ENCODE results near the gene VSTM1. TPM values are rescaled to one million over a fixed set of nuclear protein-coding genes. Genes with fewer than 3 reads are reported as not detected.

Gene VSTM1
- total and polyA plus RNA-seq, 2 of the 4 experiments (the other 2 are of a cell fraction): not detected

GRCh38 chr19:54001496-54001895 lies 62.2 kb downstream of the VSTM1 start:
- Histone ChIP-seq H3K14ac (replicated peaks; ENCODE audit: low read depth, low read length) (no peak overlapping the region), H2BK120ac (ENCODE audit: low read depth, low read length) (no peak overlapping the region), H2BK15ac (ENCODE audit: low read depth, low read length) (no peak overlapping the region), H3K9me1 (ENCODE audit: insufficient read depth, low read length) (no peaks in the 10 kb centered on the region), H3K4me2 (ENCODE audit: low read depth, low read length) (no peak overlapping the region), H3K79me1 (ENCODE audit: low read depth in 1 of 2, low read length in 2 of 2) (no peaks in the 10 kb centered on the region), H2AFZ (replicated peaks; ENCODE audit: low read length, poor library complexity) (no peak overlapping the region), H3K4me1 (ENCODE audit: control insufficient read depth, insufficient read depth, low read length) (no peaks in the 10 kb centered on the region), H2BK5ac (ENCODE audit: low read depth, low read length, poor library complexity, severe bottlenecking) (no peak overlapping the region), H3K4me3 (ENCODE audit: insufficient read depth, low read depth, low read length) (no peak overlapping the region), H3K4ac (ENCODE audit: low read depth, low read length) (no peak overlapping the region), H3K9ac (ENCODE audit: low read depth, low read length) (no peak overlapping the region), H4K8ac (ENCODE audit: low read depth in 2 of 2, low read length in 2 of 2) (no peak overlapping the region), H2AK5ac (ENCODE audit: low read depth, low read length) (no peak overlapping the region), H4K5ac (ENCODE audit: low read depth, low read length) (no peak overlapping the region), H4K20me1 (ENCODE audit: insufficient read depth, low read length) (no peaks in the 10 kb centered on the region), H3K23ac (ENCODE audit: low read depth, low read length) (no peak overlapping the region), H4K91ac (ENCODE audit: insufficient read depth, low read depth, low read length) (no peak overlapping the region), H3K36me3 (ENCODE audit: control insufficient read depth, insufficient read depth, low read length) (no peaks in the 10 kb centered on the region), H2BK20ac (ENCODE audit: low read depth, low read length) (no peak overlapping the region), H3K27ac (ENCODE audit: insufficient read depth, low read length) (no peak overlapping the region), H3K9me3 (ENCODE audit: control insufficient read depth, insufficient read depth, low read length) (no peaks in the 10 kb centered on the region; the same call in 1 of the 2 replicates), H3K56ac (ENCODE audit: extremely low read depth, insufficient read depth, low read length) (no peak overlapping the region), H3K27me3 (ENCODE audit: control insufficient read depth, insufficient read depth, low read length) (peaks cover 11% of the 10 kb centered on the region), H3K18ac (ENCODE audit: low read depth, low read length) (no peak overlapping the region), H2AK9ac (replicated peaks; ENCODE audit: low read depth, low read length, poor library complexity) (no peak overlapping the region)
- dilution Hi-C loops (cut with HindIII; ENCODE audit: low sequenced_read_pairs, unreplicated experiment): no loop called here
- TF ChIP-seq MAFK (IDR thresholded peaks at IDR 0.05; ENCODE audit: low read depth, low read length) (no peak), CEBPB (IDR thresholded peaks at IDR 0.05; ENCODE audit: low read depth, low read length) (no peak), POLR2A (IDR thresholded peaks at IDR 0.05; ENCODE audit: low read depth, low read length) (no peak), FOS (IDR thresholded peaks at IDR 0.05; ENCODE audit: low read depth, low read length) (no peak), RCOR1 (IDR thresholded peaks at IDR 0.05; ENCODE audit: insufficient replicate concordance, low read length) (no peak), RAD21 (IDR thresholded peaks at IDR 0.05; ENCODE audit: low read length) (no peak), MAZ (IDR thresholded peaks at IDR 0.05; ENCODE audit: borderline replicate concordance, low read depth, low read length) (no peak), CHD1 (IDR thresholded peaks at IDR 0.05; ENCODE audit: low read depth, low read length) (no peak), RFX5 (IDR thresholded peaks at IDR 0.05; ENCODE audit: low read depth, low read length) (no peak), NFE2L2 (IDR thresholded peaks at IDR 0.05; ENCODE audit: low read depth, low read length) (no peak), MXI1 (IDR thresholded peaks at IDR 0.05; ENCODE audit: borderline replicate concordance, low read depth, low read length) (no peak), SMC3 (IDR thresholded peaks at IDR 0.05; ENCODE audit: low read depth, low read length) (no peak), BHLHE40 (IDR thresholded peaks at IDR 0.05; ENCODE audit: low read depth, low read length) (no peak)
- TF ChIP-seq, protein P1, sequence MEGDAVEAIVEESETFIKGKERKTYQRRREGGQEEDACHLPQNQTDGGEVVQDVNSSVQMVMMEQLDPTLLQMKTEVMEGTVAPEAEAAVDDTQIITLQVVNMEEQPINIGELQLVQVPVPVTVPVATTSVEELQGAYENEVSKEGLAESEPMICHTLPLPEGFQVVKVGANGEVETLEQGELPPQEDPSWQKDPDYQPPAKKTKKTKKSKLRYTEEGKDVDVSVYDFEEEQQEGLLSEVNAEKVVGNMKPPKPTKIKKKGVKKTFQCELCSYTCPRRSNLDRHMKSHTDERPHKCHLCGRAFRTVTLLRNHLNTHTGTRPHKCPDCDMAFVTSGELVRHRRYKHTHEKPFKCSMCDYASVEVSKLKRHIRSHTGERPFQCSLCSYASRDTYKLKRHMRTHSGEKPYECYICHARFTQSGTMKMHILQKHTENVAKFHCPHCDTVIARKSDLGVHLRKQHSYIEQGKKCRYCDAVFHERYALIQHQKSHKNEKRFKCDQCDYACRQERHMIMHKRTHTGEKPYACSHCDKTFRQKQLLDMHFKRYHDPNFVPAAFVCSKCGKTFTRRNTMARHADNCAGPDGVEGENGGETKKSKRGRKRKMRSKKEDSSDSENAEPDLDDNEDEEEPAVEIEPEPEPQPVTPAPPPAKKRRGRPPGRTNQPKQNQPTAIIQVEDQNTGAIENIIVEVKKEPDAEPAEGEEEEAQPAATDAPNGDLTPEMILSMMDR (conservative IDR thresholded peaks at IDR 0.05; ENCODE audit: low read depth, low read length): no peak
- TF ChIP-seq, protein P2, sequence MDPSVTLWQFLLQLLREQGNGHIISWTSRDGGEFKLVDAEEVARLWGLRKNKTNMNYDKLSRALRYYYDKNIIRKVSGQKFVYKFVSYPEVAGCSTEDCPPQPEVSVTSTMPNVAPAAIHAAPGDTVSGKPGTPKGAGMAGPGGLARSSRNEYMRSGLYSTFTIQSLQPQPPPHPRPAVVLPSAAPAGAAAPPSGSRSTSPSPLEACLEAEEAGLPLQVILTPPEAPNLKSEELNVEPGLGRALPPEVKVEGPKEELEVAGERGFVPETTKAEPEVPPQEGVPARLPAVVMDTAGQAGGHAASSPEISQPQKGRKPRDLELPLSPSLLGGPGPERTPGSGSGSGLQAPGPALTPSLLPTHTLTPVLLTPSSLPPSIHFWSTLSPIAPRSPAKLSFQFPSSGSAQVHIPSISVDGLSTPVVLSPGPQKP (IDR thresholded peaks at IDR 0.05; ENCODE audit: borderline replicate concordance, low read depth, low read length): no peak
- TF ChIP-seq, protein P3, sequence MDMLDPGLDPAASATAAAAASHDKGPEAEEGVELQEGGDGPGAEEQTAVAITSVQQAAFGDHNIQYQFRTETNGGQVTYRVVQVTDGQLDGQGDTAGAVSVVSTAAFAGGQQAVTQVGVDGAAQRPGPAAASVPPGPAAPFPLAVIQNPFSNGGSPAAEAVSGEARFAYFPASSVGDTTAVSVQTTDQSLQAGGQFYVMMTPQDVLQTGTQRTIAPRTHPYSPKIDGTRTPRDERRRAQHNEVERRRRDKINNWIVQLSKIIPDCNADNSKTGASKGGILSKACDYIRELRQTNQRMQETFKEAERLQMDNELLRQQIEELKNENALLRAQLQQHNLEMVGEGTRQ (IDR thresholded peaks at IDR 0.05; ENCODE audit: low read depth, low read length): no peak
- BruUV-seq (replicated peaks): no TSS peak
- ATAC-seq (ENCODE audit: low read depth) (no peak), DNase-seq (no peak)
- in situ Hi-C loops (cut with MboI; ENCODE audit: low sequenced_read_pairs): no loop called here
- ChIA-PET POLR2A (ENCODE audit: unreplicated experiment) (no interaction called here), CTCF (interaction anchor here (0.8 kb wide), 1 partner anchor 21 kb away, joined by 4 read pairs; no protein-coding TSS in a partner anchor)
- intact Hi-C loops (cut with micrococcal nuclease): no loop called here
- no CpG with 5 or more reads among the region's 2 CpGs for WGBS, 2 experiments (ENCODE audit: extremely low coverage in 2 of 2, insufficient read length in 1 of 2)
